Posterior cingulate gyrus (tissue), 11 donors: ENCODE data around the gene NHSL1.

Experiments
- DNase-seq, 10 donors: peaks; one replicate each; pipeline versions ENCODE4 v3.0.0 to v3.0.0-alpha.2; 2020 to 2021; ENCODE audit warnings: mixed read lengths in 3 of 10
- intact Hi-C: fragments of 100-400 bp; cut with DNase I; formaldehyde crosslinking; loops from one replicate; pipeline ENCODE4 v1.15.1; 2023

The NHSL1 gene, protein sequence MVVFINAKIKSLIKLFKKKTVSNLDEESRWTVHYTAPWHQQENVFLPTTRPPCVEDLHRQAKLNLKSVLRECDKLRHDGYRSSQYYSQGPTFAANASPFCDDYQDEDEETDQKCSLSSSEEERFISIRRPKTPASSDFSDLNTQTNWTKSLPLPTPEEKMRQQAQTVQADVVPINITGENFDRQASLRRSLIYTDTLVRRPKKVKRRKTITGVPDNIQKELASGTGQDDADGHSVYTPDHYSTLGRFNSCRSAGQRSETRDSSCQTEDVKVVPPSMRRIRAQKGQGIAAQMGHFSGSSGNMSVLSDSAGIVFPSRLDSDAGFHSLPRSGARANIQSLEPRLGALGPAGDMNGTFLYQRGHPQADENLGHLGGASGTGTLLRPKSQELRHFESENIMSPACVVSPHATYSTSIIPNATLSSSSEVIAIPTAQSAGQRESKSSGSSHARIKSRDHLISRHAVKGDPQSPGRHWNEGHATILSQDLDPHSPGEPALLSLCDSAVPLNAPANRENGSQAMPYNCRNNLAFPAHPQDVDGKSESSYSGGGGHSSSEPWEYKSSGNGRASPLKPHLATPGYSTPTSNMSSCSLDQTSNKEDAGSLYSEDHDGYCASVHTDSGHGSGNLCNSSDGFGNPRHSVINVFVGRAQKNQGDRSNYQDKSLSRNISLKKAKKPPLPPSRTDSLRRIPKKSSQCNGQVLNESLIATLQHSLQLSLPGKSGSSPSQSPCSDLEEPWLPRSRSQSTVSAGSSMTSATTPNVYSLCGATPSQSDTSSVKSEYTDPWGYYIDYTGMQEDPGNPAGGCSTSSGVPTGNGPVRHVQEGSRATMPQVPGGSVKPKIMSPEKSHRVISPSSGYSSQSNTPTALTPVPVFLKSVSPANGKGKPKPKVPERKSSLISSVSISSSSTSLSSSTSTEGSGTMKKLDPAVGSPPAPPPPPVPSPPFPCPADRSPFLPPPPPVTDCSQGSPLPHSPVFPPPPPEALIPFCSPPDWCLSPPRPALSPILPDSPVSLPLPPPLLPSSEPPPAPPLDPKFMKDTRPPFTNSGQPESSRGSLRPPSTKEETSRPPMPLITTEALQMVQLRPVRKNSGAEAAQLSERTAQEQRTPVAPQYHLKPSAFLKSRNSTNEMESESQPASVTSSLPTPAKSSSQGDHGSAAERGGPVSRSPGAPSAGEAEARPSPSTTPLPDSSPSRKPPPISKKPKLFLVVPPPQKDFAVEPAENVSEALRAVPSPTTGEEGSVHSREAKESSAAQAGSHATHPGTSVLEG (N-terminal part only)

DNA sequence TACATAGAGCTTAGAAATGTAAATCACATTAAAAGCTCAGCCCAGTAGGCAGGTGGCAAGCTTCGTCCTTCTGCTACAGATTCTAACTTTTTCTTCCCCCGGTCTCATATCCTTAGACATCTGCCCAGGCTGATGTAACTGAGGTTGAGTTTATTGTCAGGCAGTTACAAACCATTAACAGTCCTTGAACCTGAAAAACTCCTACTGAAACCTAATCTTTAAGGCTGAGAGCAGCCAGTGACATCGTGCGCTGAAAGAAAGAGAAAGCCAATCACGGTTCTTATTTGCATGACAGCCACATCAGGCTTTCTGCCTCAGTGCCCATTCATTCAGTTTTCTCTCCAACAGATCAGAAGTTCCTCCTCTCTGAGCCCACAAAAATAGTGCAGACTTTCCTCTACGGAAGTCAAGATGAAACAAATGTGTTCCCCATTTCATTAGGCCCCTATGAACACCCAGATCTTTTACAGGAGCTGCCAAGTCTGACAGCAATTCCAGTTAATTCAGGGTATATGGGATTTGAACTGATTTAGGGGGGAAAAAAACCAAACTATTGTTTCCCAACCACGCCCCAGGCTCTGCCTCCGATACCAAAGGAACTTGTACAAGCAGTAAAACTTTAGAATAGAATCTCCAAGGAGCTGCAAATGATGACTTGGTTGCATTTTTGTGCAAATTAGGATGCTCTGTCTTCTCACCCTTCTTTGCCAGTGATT, at the start of gene NHSL1:
NHSL1 (minus strand) TSS at position 192 of the 716 bp plus-strand sequence. CDS start 204 bp downstream, outside the sequence.
- intact Hi-C loops, result loop anchor here (10.0 kb wide), 1 partner anchor 495 kb away; no protein-coding TSS in a partner anchor
- no peak for DNase-seq

DNA sequence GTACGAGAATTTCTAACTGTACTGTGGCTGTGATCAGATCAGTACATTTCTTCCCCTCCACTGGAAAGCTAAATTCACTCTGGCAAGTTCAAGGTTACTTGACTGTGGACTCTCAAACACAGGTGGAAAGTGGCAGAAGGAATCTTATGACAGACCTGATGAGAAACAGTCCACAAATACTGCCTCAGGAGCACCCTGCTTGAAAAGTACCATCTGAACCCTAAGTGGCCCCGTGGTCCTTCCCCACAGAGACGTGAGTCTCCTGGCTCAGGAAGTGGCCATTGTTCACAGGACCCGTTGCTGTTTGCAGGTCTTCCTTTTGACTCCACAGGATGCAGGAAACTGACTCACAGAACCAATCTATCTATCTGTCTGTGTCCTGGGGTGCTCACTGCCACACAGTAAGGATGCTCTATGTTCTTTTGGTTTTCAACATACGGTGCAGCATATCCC, 47.5 kb upstream of the NHSL1 start:
- intact Hi-C loops, result no loop called here
- DNase-seq, result no peak

DNA sequence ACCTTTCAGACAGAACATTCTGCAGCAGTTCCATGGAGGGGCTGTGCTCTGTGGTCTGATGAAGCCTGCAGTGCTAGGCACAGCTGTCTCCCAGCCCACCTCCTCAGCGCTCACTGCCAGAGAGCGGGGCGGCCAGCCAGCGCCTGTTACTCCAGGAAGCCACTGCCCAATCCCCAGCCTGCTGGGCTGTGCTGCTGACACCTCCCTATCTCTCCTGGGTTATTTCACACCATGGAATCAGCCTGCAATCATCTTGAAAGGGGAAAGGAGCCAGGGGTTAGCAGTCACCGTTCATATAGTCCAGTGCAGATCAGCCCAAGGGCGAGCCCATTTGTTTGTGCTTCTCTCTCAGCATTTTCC, 46.3 kb upstream of the NHSL1 start:
- intact Hi-C loops, result no loop called here
- peak in 1 of 10 donors; percentile 78 for DNase-seq

DNA sequence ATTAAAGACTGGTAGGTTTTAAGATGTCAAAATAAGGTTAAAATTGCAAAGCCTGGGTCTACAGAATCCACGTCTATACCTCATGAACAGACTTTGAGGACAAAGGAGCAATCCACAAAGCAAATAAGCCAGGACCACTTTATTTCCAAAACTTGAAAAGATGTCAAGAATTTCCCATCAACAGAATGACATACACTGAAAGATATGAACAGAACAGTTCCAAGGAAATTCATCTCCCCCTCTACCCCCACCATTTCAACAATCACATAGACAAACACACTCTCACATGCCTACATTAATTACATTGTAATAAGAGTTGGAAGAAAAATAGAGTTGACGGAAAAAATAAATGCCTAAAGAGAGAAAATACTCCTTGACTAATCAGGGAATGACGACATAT, 45.2 kb upstream of the NHSL1 start:
- intact Hi-C loops, result no loop called here
- DNase-seq, result no peak

DNA sequence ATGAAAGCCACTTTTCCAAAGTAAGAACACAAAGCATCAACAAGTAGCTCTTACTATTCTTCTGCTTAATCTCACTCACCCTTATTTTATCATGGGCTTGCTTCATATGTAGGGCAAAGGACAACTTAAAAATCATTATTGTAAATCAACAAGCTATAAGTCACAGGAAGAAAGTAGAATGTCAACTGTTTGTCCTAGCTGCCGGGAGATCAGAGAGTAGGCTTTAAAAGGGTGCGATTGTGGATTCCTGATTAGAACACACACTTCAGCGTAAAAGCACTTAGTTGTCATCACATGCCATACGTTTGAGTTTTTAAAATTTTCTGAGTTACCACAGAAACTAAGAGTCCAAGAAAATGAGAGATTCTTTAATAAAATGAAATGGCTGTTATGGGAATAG, 44.4 kb upstream of the NHSL1 start:
- DNase-seq, result no peak
- intact Hi-C loops, result no loop called here

DNA sequence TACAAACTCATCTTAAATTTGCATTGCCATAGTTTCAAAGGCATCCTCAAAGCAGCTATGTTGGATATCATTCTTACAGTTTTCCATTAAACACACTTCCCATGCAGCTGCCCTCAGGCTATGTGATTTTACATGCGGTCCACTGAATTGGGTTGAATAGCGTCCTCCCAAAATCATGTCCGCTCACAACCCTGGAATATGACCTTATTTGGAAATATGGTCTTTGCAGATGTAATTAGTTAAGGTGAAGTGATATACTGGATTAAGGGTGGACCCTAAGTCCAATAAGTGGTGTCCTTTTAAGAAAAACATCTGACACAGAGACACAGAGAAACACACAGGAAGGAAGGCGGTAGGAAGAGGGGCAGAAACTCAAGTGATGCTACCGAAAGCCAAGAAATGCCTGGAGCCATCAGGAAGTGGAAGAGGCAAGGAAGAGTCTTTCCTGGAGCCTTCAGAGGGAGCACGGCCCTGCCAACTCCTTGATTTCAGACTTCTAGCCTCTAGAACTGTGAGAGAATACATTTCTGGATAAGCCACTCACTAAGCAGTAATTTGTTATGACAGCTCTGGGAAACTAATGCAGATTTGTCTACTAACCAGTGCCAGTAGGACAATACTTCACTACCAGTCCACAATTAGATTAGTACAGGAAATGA, 42.7 kb upstream of the NHSL1 start:
- intact Hi-C loops, result no loop called here
- no peak for DNase-seq

DNA sequence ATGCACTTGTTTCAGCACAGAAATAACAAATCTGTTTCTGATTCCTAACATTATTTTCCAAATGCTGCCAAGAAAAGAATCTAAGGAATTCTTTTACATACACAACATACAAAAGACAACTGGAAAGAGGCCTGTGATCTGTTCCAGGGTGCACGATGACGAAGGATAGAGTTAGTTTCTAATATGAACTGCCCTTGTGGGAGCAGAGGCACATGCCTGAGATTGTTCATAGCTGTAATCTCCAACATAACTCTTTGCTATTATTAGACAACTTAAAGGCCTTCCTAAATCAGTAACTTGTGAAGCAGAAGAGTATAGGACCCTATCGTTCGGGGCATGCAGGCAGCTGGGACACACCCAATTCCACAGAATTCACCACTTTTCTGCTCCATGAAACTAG, 41.2 kb upstream of the NHSL1 start:
- DNase-seq, result no peak

DNA sequence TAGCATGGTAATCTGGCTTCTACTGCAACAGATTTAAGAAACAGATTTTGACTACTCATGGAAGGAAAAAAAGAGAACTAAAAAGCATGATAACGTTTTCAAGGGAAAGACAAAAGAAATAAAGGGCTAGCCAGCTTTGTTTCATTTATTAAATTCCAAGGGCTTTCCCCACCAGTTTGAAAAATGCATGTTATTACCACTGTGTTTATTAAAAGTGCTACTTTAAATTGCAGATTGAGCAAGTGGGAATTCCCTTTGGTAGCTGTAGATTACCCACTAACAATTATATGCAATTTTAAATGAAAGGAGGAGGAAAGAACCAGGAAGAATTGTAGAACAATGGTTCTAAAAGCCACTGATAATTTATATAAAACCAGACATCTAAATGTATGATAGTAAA, 40.6 kb upstream of the NHSL1 start:
- intact Hi-C loops, result no loop called here
- DNase-seq, result no peak

More for the DNA sequence above, 41.2 kb upstream of the NHSL1 start:
- intact Hi-C loops, result no loop called here

DNA sequence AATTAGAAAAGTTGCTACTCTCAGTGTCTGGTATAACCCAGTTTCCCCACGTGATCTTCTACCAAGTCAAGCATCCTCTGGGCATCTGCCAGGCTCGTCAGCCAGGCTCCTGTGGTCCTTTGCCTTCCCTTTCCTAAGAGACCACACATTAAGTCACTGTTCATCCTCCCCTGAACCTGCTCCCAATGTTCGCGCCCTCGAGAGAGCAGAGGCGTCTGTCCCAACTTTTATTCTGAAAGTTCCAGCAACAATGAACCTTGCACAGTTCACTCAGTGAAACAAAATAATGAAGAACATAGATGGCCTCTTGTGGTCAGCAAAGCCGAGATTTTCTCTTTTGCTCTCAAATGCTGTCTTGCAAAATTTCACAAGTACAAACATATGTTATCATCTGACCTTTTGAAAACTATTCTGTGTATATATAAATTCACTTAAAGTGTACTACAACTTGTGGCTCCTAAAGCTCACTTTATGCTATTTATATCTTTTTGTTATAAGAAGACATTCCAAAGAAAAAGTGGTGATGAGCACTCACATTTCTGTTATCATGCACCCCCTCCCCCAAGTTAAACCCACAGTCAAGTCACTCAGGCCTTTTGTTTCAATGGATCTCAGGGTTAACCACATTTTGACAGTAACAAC, 39.2 kb upstream of the NHSL1 start:
- intact Hi-C loops, result no loop called here
- no peak for DNase-seq

DNA sequence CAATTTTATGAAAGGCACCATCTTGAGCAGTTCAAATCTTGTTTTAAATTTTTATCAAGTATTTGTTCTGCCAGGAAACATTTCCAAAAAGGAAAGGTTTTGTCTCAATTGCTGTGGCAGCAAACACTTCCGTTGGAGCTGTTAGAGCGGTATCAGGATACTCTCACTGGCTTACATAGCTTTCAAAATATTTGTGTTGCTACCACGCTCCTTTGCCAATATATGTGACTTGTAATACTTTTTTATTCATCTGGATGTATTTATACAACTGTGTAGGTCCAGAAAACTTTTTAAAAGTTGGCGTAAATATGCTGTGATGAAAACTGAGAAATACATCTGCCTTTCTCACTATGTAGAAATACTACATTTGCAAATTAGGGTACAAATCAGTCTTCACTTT, 37.8 kb upstream of the NHSL1 start:
- DNase-seq, result no peak
- intact Hi-C loops, result no loop called here

DNA sequence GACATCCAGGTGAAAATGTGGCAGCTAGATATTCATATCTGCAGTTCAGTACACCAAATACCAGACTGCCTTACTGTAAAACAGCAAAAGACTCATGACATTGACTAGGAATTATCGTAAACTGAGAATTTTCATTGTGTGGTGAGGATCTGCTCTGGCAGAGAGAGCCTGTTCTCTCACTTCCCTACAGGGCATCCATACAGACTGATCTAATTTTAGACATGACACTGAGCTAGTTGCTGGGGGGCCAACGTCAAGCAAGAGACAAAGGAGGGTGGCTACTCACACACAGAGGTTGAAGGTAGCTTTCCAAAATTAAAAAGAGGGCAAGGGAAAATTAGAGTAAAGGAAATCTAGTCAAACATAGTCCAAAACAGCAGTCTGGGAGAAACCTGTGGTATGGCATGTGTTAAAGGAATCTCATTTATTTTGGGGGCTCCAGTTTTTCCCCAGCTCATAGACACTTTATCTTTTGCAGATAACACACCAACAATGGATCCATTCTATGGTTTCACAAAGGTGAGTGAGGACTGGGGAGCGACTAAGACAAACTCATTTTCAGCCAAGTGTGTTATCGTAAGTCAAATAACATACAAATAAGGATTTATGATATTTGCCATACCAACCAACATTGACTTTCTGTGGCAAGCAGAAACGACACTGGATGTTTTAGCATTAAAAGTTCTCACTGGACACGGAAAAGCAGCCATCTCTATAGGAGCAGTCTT, 36.6 kb upstream of the NHSL1 start:
- intact Hi-C loops, result no loop called here
- DNase-seq, result no peak

DNA sequence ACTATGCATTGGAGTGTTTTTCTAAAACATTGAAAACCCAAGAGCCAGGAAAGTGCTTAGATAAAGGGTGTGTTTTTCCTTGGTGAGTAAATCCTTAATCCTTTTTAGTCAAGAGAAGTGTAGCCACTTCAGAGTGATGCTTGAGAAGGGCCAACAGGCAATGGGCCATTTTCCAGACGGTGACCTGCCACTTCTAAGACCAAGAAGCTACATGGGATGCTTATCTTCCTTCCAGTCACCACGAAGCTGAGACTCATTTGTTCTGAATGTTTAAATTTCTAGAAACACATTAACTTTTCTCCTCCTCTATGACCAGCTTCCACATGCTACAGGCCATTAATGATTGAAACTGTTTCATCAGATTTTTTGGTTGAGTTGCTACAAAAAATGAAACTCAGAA, 34.4 kb upstream of the NHSL1 start:
- intact Hi-C loops, result no loop called here
- DNase-seq, result no peak

DNA sequence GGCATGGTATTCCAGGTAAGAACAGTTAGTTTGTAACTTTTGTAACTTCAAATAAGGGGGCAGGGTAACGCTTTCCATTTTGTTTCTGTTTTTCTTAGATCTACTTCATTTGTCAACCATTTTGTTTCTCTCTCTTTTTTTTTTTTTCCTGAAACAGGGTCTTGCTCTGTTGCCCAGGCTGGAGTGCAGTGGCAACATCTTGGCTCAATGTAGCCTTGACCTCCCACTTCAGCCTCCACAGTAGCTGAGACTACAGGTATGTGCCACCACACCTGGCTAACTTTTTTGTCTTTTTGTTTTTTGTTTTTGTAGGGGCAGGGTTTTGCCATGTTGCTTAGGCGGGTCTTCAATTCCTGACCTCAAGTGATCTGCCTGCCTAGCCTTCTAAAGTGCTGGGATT, 32.1 kb upstream of the NHSL1 start:
- intact Hi-C loops, result no loop called here
- no peak for DNase-seq

DNA sequence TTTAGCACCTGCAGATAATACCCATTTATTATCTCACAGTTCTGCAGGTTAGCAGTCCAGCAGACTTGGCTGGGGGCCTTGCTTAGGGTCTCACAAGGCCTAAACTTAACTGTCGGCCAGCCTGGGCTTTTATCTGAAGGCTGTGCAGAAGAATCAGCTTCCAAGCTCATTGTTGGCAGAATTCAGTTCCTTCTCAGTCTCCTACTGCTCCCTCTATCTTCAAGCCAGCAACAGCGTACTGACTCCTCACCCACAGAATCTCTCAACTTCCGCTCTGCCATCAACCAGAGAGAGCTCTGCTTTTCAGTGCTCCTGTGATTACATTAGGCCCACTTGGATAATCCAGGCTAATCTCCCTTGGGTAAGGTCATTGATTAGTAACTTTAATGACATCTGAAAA, 30.2 kb upstream of the NHSL1 start:
- no peak for DNase-seq
- intact Hi-C loops, result no loop called here

DNA sequence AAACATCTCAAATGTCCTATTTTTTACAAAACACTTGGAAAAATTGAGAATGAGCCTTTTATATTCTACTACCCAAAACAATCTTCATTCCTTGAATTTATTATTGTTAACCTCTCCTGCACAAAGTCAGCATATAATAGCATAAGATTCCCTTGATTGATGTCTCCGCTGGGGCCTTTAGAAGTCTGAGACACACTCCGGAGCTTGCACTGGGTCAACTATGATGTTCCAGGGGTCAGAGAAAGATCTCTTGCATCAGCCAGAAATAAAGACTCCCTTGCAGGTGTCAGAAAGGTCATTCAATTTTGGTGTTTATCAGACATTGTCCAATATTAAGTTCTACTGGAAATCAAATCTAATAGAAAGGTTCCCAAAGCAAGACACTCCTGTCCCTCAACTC, 29.7 kb upstream of the NHSL1 start:
- intact Hi-C loops, result no loop called here
- no peak for DNase-seq

DNA sequence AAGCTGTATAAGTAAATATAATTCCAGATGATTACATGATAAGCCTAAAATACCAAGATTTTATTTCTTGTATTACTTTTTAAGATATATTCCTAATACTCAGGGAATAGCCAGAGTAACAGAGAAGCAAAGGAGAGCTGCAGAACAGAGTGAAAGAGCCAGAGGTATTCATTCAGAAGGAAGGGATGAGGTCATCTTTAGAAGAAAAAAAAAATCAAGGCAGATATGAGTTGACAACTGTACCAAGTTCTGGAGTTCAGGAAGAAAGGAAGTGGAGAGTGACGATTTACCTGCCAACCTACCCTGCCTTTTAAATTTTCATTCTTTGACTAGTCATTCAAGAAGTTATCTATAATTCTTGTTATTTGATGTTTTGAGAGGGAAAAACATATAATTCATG, 28.8 kb upstream of the NHSL1 start:
- no peak for DNase-seq
- intact Hi-C loops, result no loop called here

DNA sequence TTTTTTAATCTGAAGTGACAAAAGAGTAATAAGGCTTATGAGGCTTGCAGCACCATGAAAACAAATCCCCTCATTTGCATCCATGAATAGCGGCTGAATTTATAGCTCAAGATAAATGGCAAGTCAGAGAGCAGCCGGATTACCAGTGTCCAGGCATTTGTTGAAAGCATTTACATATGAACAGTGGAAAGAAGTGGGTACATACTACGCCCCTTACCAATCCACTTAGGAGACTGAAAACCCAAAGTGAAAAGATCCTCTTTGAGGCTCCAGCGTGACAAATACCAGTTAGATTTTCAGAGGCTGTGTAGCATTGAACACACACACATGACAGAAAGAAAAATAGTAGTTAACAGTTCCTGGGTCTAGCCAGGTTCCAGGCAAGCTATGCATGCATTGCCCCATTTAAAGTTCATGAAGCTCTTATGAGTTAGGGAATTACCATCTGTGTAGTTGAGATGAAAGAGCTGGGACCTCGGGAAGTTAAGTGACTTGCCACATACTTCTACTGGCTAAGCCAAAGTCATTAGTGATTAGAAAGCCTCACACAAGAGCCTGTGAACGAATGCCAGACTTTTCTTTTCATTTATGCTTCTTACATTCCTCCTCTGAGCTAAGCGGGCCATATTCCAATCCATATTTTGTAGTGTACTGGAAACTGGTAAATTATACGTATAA, 28.3 kb upstream of the NHSL1 start:
- no peak for DNase-seq
- intact Hi-C loops, result no loop called here

DNA sequence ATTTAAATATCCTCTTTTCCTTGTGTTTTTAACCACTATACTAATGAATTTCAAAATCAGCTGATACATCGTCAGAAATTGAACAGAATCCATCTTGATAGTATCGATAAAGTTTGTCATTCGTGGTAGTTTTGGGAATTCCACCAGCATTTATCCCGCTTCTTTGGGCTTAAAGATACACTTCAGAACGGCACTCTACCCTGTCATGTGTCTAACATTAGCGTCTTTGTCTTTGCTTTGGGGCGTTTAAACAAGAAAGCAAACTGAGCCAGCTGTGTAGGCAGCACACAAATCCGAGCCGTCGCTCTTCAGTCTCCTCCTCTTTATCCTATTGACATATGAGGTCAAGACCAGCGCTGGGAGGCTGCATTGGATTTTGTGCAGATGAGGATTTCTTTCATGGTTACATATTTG, 27.5 kb upstream of the NHSL1 start:
- intact Hi-C loops, result no loop called here
- no peak for DNase-seq
